RWPE2 (cell line): ENCODE results near the gene MBD3L1.

Source experiments
- ATAC-seq: fragments of 200-7000 bp; cut with Tn5 transposase; 3 replicates; pipeline ENCODE4 v1.9.1; 2021; ENCODE audit warnings: low read depth
- DNase-seq: peaks from one replicate; pipeline ENCODE4 v3.0.0-alpha.2; 2020; ENCODE audit warnings: low spot score
- H3K27ac ChIP-seq: fragments of 450-650 bp; 2 replicates; pipeline ENCODE4 v1.5.1; 2017; ENCODE audit warnings: mild to moderate bottlenecking; ENCODE audit not compliant: poor library complexity, severe bottlenecking
- H3K27me3 ChIP-seq: fragments of 250-450 bp; sonication (Bioruptor Pico); 2 replicates; pipeline ENCODE4 v1.5.1; 2021; ENCODE audit warnings: mild to moderate bottlenecking, moderate library complexity; ENCODE audit not compliant: insufficient read depth, poor library complexity, severe bottlenecking
- H3K36me3 ChIP-seq: fragments of 250-450 bp; sonication (Bioruptor Pico); 2 replicates; pipeline ENCODE4 v1.5.1; 2020; ENCODE audit warnings: low read depth, mild to moderate bottlenecking, moderate library complexity
- H3K4me1 ChIP-seq: fragments of 250-450 bp; sonication (Bioruptor Pico); 2 replicates; pipeline ENCODE4 v1.5.1; 2021; ENCODE audit warnings: mild to moderate bottlenecking, moderate library complexity; ENCODE audit not compliant: insufficient read depth, poor library complexity, severe bottlenecking
- H3K4me3 ChIP-seq: fragments of 250-450 bp; sonication (Bioruptor Pico); 2 replicates; pipeline ENCODE4 v1.5.1; 2021; ENCODE audit warnings: mild to moderate bottlenecking, moderate library complexity; ENCODE audit not compliant: severe bottlenecking
- H3K9me3 ChIP-seq: fragments of 250-450 bp; sonication (Bioruptor Pico); 2 replicates; pipeline ENCODE4 v1.5.1; 2021; ENCODE audit warnings: mild to moderate bottlenecking, moderate library complexity; ENCODE audit not compliant: severe bottlenecking
- TF ChIP-seq, protein P1 (sequence below): fragments of 450-650 bp; IDR thresholded peaks from one replicate; pipeline ENCODE4 v1.5.1; 2017; ENCODE audit warnings: mild to moderate bottlenecking, moderate library complexity; ENCODE audit not compliant: poor library complexity, severe bottlenecking

Gene MBD3L1

DNA sequence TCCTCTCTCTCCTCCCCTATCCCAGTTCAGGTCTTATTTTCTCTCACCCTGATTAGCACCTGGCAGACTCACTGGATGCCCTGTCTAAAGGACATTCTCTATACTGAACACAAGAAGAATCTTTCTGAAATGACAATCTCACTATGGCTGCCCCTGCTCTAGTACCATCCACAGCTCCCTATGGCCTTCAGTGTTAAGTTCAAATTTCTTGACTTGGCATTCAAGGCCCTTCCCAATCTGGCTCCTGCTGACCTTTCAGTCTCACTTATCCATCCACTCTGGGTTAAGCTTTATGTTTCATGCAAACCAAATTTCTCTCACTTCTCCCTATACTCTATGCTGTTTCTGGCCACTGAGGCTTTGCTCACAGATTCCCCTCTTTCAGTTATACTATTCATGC is 34.2 kb downstream of the MBD3L1 start:
- Histone ChIP-seq H3K36me3 (no peaks in the 10 kb centered on the region), H3K9me3 (no peaks in the 10 kb centered on the region), H3K4me1 (no peaks in the 10 kb centered on the region), H3K27ac (no peak overlapping the region), H3K27me3 (no peaks in the 10 kb centered on the region), H3K4me3 (no peak overlapping the region)
- ATAC-seq (no peak), DNase-seq (no peak)
- TF ChIP-seq, protein P1, sequence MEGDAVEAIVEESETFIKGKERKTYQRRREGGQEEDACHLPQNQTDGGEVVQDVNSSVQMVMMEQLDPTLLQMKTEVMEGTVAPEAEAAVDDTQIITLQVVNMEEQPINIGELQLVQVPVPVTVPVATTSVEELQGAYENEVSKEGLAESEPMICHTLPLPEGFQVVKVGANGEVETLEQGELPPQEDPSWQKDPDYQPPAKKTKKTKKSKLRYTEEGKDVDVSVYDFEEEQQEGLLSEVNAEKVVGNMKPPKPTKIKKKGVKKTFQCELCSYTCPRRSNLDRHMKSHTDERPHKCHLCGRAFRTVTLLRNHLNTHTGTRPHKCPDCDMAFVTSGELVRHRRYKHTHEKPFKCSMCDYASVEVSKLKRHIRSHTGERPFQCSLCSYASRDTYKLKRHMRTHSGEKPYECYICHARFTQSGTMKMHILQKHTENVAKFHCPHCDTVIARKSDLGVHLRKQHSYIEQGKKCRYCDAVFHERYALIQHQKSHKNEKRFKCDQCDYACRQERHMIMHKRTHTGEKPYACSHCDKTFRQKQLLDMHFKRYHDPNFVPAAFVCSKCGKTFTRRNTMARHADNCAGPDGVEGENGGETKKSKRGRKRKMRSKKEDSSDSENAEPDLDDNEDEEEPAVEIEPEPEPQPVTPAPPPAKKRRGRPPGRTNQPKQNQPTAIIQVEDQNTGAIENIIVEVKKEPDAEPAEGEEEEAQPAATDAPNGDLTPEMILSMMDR = no peak

DNA sequence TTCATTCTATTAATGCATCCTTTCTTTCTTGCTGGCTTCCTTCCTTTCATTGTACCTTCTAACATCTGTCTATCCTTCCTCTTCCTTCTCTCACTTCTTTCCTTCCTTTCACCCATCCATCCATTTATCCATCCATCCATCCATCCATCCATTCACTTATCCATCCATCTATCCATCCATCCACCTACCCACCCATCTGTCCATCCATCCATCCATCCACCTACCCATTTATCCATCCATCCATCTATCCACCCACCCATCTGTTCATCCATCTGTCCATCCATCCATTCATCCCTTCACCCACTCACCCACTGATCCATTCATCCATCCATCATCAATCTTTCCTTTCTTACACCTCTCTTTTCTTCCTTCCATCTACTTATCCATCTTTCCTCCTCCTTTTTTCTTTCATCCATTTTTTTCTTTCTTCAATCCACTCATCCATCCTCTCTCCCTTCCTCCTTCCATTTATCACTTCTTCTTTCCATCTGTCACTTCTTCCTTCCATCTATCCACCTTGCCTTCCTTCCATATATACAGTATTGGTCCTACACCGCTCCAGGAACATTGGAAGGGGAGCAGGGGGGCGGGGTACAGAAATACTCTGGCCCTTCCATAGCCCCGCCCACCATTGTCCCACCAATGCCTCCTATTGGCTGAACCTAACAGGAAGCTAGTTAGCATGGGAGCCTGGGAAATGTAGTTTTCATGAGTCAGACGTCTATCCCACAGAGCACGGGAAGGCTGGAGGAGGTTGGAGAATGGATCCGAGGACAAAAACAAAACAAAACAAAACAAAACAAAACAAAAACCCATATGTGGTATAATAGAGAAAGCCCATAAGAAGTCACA is 45.9 kb downstream of the MBD3L1 start:
- ATAC-seq (no peak), DNase-seq (no peak)
- H3K4me3 ChIP-seq = no peak overlapping the region
- no peaks in the 10 kb centered on the region for H3K27me3 ChIP-seq
- TF ChIP-seq, protein P1 = no peak
- peaks cover 3% of the 10 kb centered on the region for H3K9me3 ChIP-seq
- no peaks in the 10 kb centered on the region for H3K36me3 ChIP-seq
- H3K4me1 ChIP-seq = no peaks in the 10 kb centered on the region
- H3K27ac ChIP-seq = no peak overlapping the region

DNA sequence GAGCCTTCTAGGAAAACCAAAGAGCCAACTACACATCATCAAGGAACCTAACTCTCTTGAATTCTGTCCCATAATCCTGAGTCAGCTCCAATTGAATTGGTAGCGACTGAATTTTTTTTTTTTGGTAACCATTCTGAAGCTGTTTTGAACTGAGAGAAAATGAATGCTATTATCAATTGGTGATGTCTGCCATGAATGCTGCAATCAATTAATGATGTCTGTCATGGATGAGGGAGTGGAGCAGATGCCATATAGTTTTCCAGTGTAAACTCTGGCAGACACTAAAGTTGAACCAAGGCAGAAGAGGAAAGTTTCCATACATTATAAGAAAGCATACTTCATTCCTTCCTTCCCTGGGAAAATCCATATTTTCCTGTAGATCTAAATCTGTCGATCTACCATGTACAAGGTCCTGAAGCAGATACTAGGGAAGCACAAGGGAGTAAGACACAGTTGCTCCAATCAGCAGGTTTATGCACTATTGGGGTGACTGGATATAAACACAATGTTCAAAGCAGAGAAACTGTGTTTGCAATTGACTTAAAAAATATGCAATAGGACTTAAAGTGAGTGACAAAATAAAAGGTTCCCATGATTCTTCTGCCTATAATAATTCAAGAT is 48.8 kb downstream of the MBD3L1 start:
- Histone ChIP-seq H3K27me3 (no peaks in the 10 kb centered on the region), H3K4me1 (no peaks in the 10 kb centered on the region), H3K36me3 (no peaks in the 10 kb centered on the region), H3K4me3 (no peak overlapping the region), H3K9me3 (peaks cover 3% of the 10 kb centered on the region), H3K27ac (no peak overlapping the region)
- TF ChIP-seq, protein P1 = no peak
- ATAC-seq (no peak), DNase-seq (no peak)

DNA sequence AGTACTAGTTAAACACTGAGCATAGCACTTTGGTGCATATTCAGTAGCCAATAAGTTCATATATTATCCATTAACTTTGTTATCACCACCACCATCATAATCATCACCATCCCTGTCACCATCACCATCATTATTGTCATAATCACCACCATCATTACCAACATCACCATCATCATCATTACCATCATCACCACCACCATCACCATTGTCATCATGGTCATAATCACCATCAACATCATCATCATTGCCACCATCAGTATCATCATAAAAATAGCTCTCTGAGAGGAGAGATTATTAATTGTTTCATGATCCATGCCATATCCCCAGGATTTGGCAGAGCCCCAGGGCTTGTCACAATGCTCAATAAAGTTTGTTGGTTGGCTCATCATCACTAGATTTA is 49.3 kb downstream of the MBD3L1 start:
- TF ChIP-seq, protein P1 = no peak
- Histone ChIP-seq H3K36me3 (no peaks in the 10 kb centered on the region), H3K27ac (no peak overlapping the region), H3K27me3 (no peaks in the 10 kb centered on the region), H3K9me3 (peaks cover 3% of the 10 kb centered on the region), H3K4me1 (no peaks in the 10 kb centered on the region), H3K4me3 (no peak overlapping the region)
- no peak for DNase-seq
- no peak for ATAC-seq

DNA sequence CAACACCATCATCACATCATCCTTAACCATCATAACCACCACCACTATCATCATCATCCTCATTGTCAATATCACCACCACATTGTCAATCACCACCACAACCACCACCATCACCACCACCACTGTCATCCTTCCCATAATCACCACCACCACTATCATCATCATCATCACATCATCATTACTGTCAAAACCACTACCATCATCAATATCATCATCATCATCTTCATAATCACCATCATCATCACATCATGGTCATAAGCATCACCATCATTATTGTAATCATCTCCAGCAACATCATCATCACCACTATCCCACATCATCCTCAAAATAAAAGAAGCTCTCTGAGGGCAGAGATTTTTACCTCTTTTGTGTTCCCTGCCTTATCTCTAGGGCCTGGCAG is 52.2 kb downstream of the MBD3L1 start:
- no peaks in the 10 kb centered on the region for H3K36me3 ChIP-seq
- TF ChIP-seq, protein P1 = no peak
- H3K27me3 ChIP-seq = no peaks in the 10 kb centered on the region
- ATAC-seq = no peak
- H3K27ac ChIP-seq = no peak overlapping the region
- H3K4me3 ChIP-seq = no peak overlapping the region
- DNase-seq = no peak
- H3K9me3 ChIP-seq = peaks cover 3% of the 10 kb centered on the region
- H3K4me1 ChIP-seq = no peaks in the 10 kb centered on the region
